IMR-90 (cell line): Measurements from ENCODE around the gene PLAGL1. TPM values are rescaled to one million over a fixed set of nuclear protein-coding genes. Genes with fewer than 3 reads are reported as not detected.

ENCODE experiments used
- ATAC-seq: fragments of 200-7000 bp; cut with Tn5 transposase; 2 replicates; pipeline ENCODE4 v1.9.1; 2020; ENCODE audit warnings: low read depth, mild to moderate bottlenecking, moderate library complexity
- BruUV-seq: library from RNA; stranded (reverse); fragments of 400-500 nt; replicated peaks from 2 replicates; lab custom pipeline; 2021; lab: Mats Ljungman, UMichigan
- CTCF ChIA-PET: fragments of 300-600 bp; formaldehyde crosslinking; extraction: SDS; loops from one replicate; lab custom pipeline; 2021; ENCODE audit warnings: antibody characterized with exemption; lab: Yijun Ruan, JAX
- POLR2A ChIA-PET: fragments of 300-600 bp; sonication (Branson Sonifier 250); formaldehyde crosslinking; loops from one replicate; lab custom pipeline; 2022; ENCODE audit warnings: antibody characterized with exemption; ENCODE audit not compliant: unreplicated experiment; lab: Charles Lee
- DNase-seq: peaks from one replicate; pipeline ENCODE4 v3.0.0; 2013
- H2AFZ ChIP-seq: replicated peaks from 2 replicates; pipeline ENCODE3; 2013; ENCODE audit warnings: low read length, mild to moderate bottlenecking; ENCODE audit not compliant: poor library complexity
- H2AK5ac ChIP-seq: 2 replicates; pipeline ENCODE4 v1.6.1; 2013; ENCODE audit warnings: low read depth, low read length, inconsistent platforms
- H2AK9ac ChIP-seq: replicated peaks from 2 replicates; pipeline ENCODE3; 2013; ENCODE audit warnings: mild to moderate bottlenecking, low read depth, low read length, moderate library complexity; ENCODE audit not compliant: poor library complexity
- H2BK120ac ChIP-seq: 2 replicates; pipeline ENCODE4 v1.6.1; 2013; ENCODE audit warnings: low read depth, low read length, inconsistent platforms
- H2BK15ac ChIP-seq: 3 replicates; pipeline ENCODE4 v1.6.1; 2013; ENCODE audit warnings: low read depth, low read length, inconsistent platforms
- H2BK20ac ChIP-seq: 2 replicates; pipeline ENCODE4 v1.6.1; 2013; ENCODE audit warnings: low read depth, mild to moderate bottlenecking, inconsistent platforms, low read length, moderate library complexity
- H2BK5ac ChIP-seq: 2 replicates; pipeline ENCODE4 v1.6.1; 2013; ENCODE audit warnings: mild to moderate bottlenecking, low read depth, low read length, inconsistent platforms; ENCODE audit not compliant: poor library complexity, severe bottlenecking
- H3K14ac ChIP-seq: replicated peaks from 2 replicates; pipeline ENCODE4 v1.6.1; 2013; ENCODE audit warnings: low read depth, low read length, inconsistent platforms
- H3K18ac ChIP-seq: 2 replicates; pipeline ENCODE4 v1.6.1; 2013; ENCODE audit warnings: low read depth, low read length, control low read depth
- H3K23ac ChIP-seq: 2 replicates; pipeline ENCODE4 v1.6.1; 2013; ENCODE audit warnings: low read depth, low read length, inconsistent platforms
- H3K27ac ChIP-seq: 2 replicates; pipeline ENCODE4 v1.5.1; 2013; ENCODE audit warnings: mild to moderate bottlenecking, control low read depth, low read length; ENCODE audit not compliant: insufficient read depth
- H3K27me3 ChIP-seq: 2 replicates; pipeline ENCODE4 v1.6.1; 2013; ENCODE audit warnings: low read length; ENCODE audit not compliant: control insufficient read depth, insufficient read depth
- H3K36me3 ChIP-seq: 2 replicates; pipeline ENCODE4 v1.6.1; 2013; ENCODE audit warnings: low read length, mixed read lengths; ENCODE audit not compliant: control insufficient read depth, insufficient read depth
- H3K4ac ChIP-seq: 2 replicates; pipeline ENCODE4 v1.6.1; 2013; ENCODE audit warnings: low read depth, low read length, inconsistent platforms
- H3K4me1 ChIP-seq: 2 replicates; pipeline ENCODE4 v1.6.1; 2013; ENCODE audit warnings: low read length, mixed read lengths; ENCODE audit not compliant: control insufficient read depth, insufficient read depth
- H3K4me2 ChIP-seq: 2 replicates; pipeline ENCODE4 v1.6.1; 2013; ENCODE audit warnings: low read depth, mild to moderate bottlenecking, control low read depth, low read length, moderate library complexity
- H3K4me3 ChIP-seq: 2 replicates; pipeline ENCODE4 v1.5.1; 2013; ENCODE audit warnings: low read depth, mild to moderate bottlenecking, control low read depth, low read length, moderate library complexity; ENCODE audit not compliant: insufficient read depth
- H3K56ac ChIP-seq: 2 replicates; pipeline ENCODE4 v1.6.1; 2013; ENCODE audit warnings: low read length, inconsistent platforms; ENCODE audit not compliant: insufficient read depth; ENCODE audit errors: extremely low read depth
- H3K79me1 ChIP-seq, 2 experiments: 2 replicates each; pipeline ENCODE4 v1.6.1; 2013; ENCODE audit warnings: low read length in 2 of 2, inconsistent platforms in 1 of 2, low read depth in 1 of 2
- H3K9ac ChIP-seq: 2 replicates; pipeline ENCODE4 v1.6.1; 2013; ENCODE audit warnings: low read depth, low read length, control low read depth
- H3K9me1 ChIP-seq: 2 replicates; pipeline ENCODE4 v1.6.1; 2013; ENCODE audit warnings: low read length, inconsistent platforms; ENCODE audit not compliant: insufficient read depth
- H3K9me3 ChIP-seq: 2 replicates; pipeline ENCODE4 v1.6.1; 2013; ENCODE audit warnings: low read length; ENCODE audit not compliant: control insufficient read depth, insufficient read depth
- H4K20me1 ChIP-seq: 2 replicates; pipeline ENCODE4 v1.6.1; 2013; ENCODE audit warnings: low read length, inconsistent platforms; ENCODE audit not compliant: insufficient read depth
- H4K5ac ChIP-seq: 2 replicates; pipeline ENCODE4 v1.6.1; 2013; ENCODE audit warnings: mild to moderate bottlenecking, low read depth, low read length, control low read depth
- H4K8ac ChIP-seq, 2 experiments: 2 replicates each; pipeline ENCODE4 v1.6.1; 2013; ENCODE audit warnings: low read depth in 2 of 2, low read length in 2 of 2, control low read depth in 1 of 2, inconsistent platforms in 1 of 2
- H4K91ac ChIP-seq: 2 replicates; pipeline ENCODE4 v1.6.1; 2013; ENCODE audit warnings: low read depth, low read length, inconsistent platforms; ENCODE audit not compliant: insufficient read depth
- CEBPB ChIP-seq: IDR thresholded peaks from 2 replicates; pipeline ENCODE4 v1.6.1; 2012; ENCODE audit warnings: low read depth, low read length, improper control_type of control experiment
- MAFK ChIP-seq: IDR thresholded peaks from 2 replicates; pipeline ENCODE4 v1.6.1; 2012; ENCODE audit warnings: low read depth, low read length, improper control_type of control experiment
- WGBS, 2 experiments: methylation state at CpG; one replicate each; pipeline versions ENCODE4 v1.1.5 to v1.1.7; 2013; ENCODE audit warnings: missing lambda C conversion rate in 2 of 2; ENCODE audit not compliant: insufficient read length in 1 of 2; ENCODE audit errors: extremely low coverage in 2 of 2; 5-methylcytosine and 5-hydroxymethylcytosine counted together
- dilution Hi-C: fragments of 300-500 bp; cut with HindIII; formaldehyde crosslinking; loops from one replicate; pipeline ENCODE4 v1.14.3; 2018; ENCODE audit warnings: low sequenced_read_pairs; ENCODE audit not compliant: unreplicated experiment
- in situ Hi-C: fragments of 300-500 bp; cut with MboI; formaldehyde crosslinking; loops from 3 replicates; pipeline ENCODE4 v1.14.3; 2019; ENCODE audit warnings: low sequenced_read_pairs, inconsistent platforms, mixed read lengths
- intact Hi-C: fragments of 100-400 bp; cut with micrococcal nuclease; formaldehyde crosslinking; loops from 2 replicates; pipeline ENCODE4 v1.10.0; 2022
- polyA plus RNA-seq, 3 experiments: library from polyadenylated mRNA; depleted of rRNA; stranded (reverse); fragments of >200 nt; gene quantifications; 2 replicates each; pipeline ENCODE4 v1.2.3, GENCODE V29; 2012; ENCODE audit warnings: low replicate concordance in 1 of 3
- total RNA-seq: library from RNA; depleted of rRNA; stranded (reverse); fragments of >200 nt; gene quantifications from 2 replicates; pipeline ENCODE4 v1.2.3, GENCODE V29; 2012

PLAGL1 gene
- total and polyA plus RNA-seq, 2 of the 4 experiments (the other 2 are of a cell fraction): 23.3 to 73.8 TPM

- CTCF ChIA-PET: no interaction called here
These were observed 41.7 kb downstream of the PLAGL1 start for GRCh38 chr6:143966312-143966711.

More at GRCh38 chr6:143966312-143966711, 41.7 kb downstream of the PLAGL1 start:
- Histone ChIP-seq H2BK20ac (no peak overlapping the region), H3K79me1 (peaks cover 0 to 15% of the 10 kb centered on the region in 2 experiments; a peak in 1 of 4 replicates), H3K9me3 (no peaks in the 10 kb centered on the region), H3K27ac (no peak overlapping the region), H3K4ac (no peak overlapping the region), H3K27me3 (peaks cover 8% of the 10 kb centered on the region), H2BK15ac (no peak overlapping the region), H3K4me1 (peaks cover 5% of the 10 kb centered on the region; the same call in 1 of the 2 replicates), H4K5ac (no peak overlapping the region), H4K8ac (no peak overlapping the region), H3K9ac (no peak overlapping the region), H3K4me2 (no peak overlapping the region), H3K23ac (no peak overlapping the region), H3K14ac (no peak overlapping the region), H3K36me3 (peaks cover 8% of the 10 kb centered on the region), H4K91ac (no peak overlapping the region), H2AFZ (no peak overlapping the region), H2AK9ac (no peak overlapping the region), H3K18ac (no peak overlapping the region), H3K56ac (no peak overlapping the region), H3K9me1 (peaks cover 6% of the 10 kb centered on the region), H3K4me3 (no peak overlapping the region), H2AK5ac (no peak overlapping the region), H4K20me1 (0 out of 2 replicates have a peak, but pooled peaks cover 5% of the 10 kb centered on the region), H2BK120ac (no peak overlapping the region), H2BK5ac (no peak overlapping the region)
- no TSS peak for BruUV-seq
- DNase-seq: no peak
- in situ Hi-C loops: no loop called here
- peak; percentile 59 for TF ChIP-seq MAFK
- TF ChIP-seq CEBPB: no peak
- dilution Hi-C loops: no loop called here
- POLR2A ChIA-PET: interaction anchor here (0.6 kb wide), 1 partner anchor 134 kb away, joined by 3 read pairs; no protein-coding TSS in a partner anchor
- no CpG with 5 or more reads among the region's 1 CpG for WGBS, 2 experiments
- intact Hi-C loops: no loop called here
- ATAC-seq: no peak
